Keratinocyte (primary cell): ENCODE measurements around the gene NAA16.

Experiments used
- EZH2 ChIP-seq: IDR thresholded peaks from one replicate; pipeline ENCODE4 v1.6.1; 2012; ENCODE audit warnings: inconsistent platforms, mild to moderate bottlenecking, low read length, moderate library complexity
- TF ChIP-seq, protein P1 (sequence below), 3 experiments: IDR thresholded peaks in 1 of 3; conservative IDR thresholded peaks in 1 of 3; optimal IDR thresholded peaks in 1 of 3; 2 replicates in 2 of 3; 3 replicates in 1 of 3; pipeline versions ENCODE3 to v1.5.1; 2011; ENCODE audit warnings: low read length in 3 of 3, mild to moderate bottlenecking in 3 of 3, moderate library complexity in 2 of 3, control low read depth in 1 of 3, inconsistent platforms in 1 of 3; ENCODE audit not compliant: insufficient read depth in 2 of 3; ENCODE audit errors: extremely low read depth in 1 of 3

DNA sequence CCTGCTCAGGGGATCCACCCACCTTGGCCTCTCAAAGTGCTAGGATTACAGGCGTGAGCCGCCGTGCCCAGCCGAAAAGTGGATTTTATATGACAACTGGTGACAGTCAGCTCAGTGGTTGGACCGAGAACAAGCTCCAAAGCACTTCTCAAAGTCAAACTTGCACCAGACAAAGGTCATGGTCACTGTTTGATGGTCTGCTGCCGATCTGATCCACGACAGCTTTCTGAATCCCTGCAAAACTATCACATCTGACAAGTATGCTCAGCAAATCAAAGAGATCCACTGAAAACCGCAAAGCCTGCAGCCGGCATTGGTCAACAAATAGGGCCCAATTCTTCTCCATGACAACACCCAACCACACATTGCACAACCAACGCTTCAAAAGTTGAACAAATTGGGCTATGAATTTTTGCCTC is 21.6 kb upstream of the NAA16 start:
- TF ChIP-seq, protein P1, sequence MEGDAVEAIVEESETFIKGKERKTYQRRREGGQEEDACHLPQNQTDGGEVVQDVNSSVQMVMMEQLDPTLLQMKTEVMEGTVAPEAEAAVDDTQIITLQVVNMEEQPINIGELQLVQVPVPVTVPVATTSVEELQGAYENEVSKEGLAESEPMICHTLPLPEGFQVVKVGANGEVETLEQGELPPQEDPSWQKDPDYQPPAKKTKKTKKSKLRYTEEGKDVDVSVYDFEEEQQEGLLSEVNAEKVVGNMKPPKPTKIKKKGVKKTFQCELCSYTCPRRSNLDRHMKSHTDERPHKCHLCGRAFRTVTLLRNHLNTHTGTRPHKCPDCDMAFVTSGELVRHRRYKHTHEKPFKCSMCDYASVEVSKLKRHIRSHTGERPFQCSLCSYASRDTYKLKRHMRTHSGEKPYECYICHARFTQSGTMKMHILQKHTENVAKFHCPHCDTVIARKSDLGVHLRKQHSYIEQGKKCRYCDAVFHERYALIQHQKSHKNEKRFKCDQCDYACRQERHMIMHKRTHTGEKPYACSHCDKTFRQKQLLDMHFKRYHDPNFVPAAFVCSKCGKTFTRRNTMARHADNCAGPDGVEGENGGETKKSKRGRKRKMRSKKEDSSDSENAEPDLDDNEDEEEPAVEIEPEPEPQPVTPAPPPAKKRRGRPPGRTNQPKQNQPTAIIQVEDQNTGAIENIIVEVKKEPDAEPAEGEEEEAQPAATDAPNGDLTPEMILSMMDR (optimal IDR thresholded peaks at IDR 0.05 in 1 of 3, IDR thresholded peaks at IDR 0.05 in 1 of 3, conservative IDR thresholded peaks at IDR 0.05 in 1 of 3; ENCODE audit: extremely low read depth in 1 of 3, insufficient read depth in 2 of 3, low read length in 3 of 3), result no peak
- TF ChIP-seq EZH2, result no peak
